AG04449 (cell line): ENCODE measurements around the gene VN1R5.
"Not testable (repeated sequence)": the region's sequence is repeated elsewhere in the genome, so short reads cannot be mapped to it uniquely, and the experiment has no call there.

ENCODE experiments used
- CTCF ChIA-PET: fragments of 350-600 bp; formaldehyde crosslinking; extraction: SDS; loops from one replicate; lab custom pipeline; 2021; ENCODE audit warnings: antibody characterized with exemption; lab: Yijun Ruan, JAX
- POLR2A ChIA-PET: fragments of 400-600, 350-600 bp; formaldehyde crosslinking; extraction: SDS; loops from one replicate; lab custom pipeline; 2020; ENCODE audit warnings: antibody characterized with exemption, inconsistent platforms; lab: Yijun Ruan, JAX
- DNase-seq: peaks from one replicate; pipeline ENCODE4 v3.0.0-alpha.2; 2010; ENCODE audit warnings: low read depth, low spot score
- H3K4me3 ChIP-seq: 2 replicates; pipeline ENCODE4 v1.5.1; 2011; ENCODE audit warnings: low read depth, mild to moderate bottlenecking, control low read depth, low read length
- CTCF ChIP-seq: IDR thresholded peaks from one replicate; pipeline ENCODE4 v1.5.1; 2011; ENCODE audit warnings: mild to moderate bottlenecking, moderate library complexity, low read length, control low read depth, inconsistent platforms; ENCODE audit not compliant: insufficient read depth; ENCODE audit errors: missing control alignments

Gene VN1R5

DNA sequence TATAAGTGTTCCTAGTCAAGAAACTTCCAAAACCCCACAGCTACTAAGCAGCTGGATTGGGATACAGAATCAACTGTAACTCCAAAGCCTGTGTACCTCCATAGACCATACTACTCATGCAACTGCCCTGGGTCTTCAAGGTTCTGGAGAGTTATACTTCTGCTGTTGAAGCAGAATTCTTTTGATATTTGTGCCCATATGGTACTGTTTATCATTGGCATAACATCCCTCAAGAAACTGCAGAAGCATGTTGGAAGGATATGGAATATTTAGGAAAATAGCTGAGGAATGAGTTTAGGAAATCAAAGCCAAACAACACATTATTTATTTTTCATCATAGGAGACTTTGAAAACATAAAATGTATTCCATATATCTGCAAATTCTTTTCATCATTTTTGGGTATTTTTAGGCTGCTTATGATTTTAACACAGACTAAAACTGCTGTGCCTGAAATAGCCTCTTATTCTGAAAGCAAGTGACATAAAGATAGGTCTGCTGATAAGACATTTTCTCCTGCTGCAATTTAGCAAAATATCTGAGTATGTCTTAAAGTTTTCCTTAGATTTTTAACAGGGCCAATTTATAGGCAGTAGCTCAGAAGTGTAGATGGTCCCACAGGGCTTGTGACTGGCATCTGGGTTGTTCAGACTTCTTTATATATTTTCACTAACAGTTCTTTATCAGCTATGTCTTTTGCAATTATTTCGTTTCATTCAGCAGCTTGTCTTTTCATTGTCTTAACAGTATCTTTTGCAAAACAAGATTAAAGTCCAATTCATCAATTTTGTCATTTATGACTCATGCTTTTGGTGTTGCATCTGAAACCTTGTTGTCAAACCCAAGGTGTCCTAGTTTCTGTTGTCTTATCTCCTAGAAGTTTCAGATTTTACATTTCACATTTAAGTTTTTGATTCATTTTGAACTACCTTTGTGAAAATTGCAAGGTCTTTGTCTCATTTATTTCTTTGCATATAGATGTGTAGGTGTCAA, 43.0 kb upstream of the VN1R5 start:
- no peak for DNase-seq
- no peak overlapping the region for H3K4me3 ChIP-seq
- CTCF ChIA-PET: no interaction called here
- POLR2A ChIA-PET: no interaction called here
- TF ChIP-seq CTCF: no peak

DNA sequence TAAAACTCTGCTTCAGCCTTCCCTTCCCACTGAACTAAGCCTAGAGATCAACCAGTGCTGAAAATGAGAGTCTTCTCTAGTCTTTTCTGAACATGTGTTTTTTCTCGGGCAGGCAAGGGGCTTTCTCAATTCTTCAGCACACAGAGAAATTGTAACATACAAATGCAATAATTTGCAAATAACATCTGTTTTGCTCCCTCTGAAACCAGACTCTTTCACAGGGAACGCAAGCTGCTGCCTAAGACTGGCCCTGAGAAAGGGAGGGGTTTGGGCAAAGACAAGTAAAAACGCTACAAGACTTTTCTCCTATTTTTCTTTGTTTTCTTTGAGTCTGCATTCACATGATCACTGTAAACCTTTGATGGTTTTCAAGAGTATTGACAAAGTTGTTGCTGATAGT, 39.6 kb upstream of the VN1R5 start:
- CTCF ChIA-PET: no interaction called here
- POLR2A ChIA-PET: no interaction called here

GRCh38 chr1:247218121-247218651, 37.7 kb upstream of the VN1R5 start:
- no peak for DNase-seq
- ChIA-PET POLR2A (no interaction called here), CTCF (no interaction called here)
- TF ChIP-seq CTCF: no peak
- no peak overlapping the region for H3K4me3 ChIP-seq

More for the DNA sequence above, 39.6 kb upstream of the VN1R5 start:
- no peak overlapping the region for H3K4me3 ChIP-seq
- no peak for DNase-seq
- TF ChIP-seq CTCF: no peak

DNA sequence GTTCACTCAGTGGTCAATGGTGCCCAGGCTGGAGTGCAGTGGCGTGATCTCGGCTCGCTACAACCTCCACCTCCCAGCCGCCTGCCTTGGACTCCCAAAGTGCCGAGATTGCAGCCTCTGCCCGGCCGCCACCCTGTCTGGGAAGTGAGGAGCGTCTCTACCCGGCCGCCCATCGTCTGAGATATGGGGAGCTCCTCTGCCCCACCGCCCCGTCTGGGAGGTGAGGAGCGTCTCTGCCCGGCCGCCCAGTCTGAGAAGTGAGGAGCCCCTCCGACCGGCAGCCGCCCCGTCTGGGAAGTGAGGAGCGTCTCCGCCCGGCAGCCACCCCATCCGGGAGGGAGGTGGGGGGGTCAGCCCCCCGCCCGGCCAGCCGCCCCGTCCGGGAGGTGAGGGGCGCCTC, 35.6 kb upstream of the VN1R5 start:
- DNase-seq, POLR2A ChIA-PET, H3K4me3 ChIP-seq, CTCF ChIA-PET: not testable (repeated sequence)

DNA sequence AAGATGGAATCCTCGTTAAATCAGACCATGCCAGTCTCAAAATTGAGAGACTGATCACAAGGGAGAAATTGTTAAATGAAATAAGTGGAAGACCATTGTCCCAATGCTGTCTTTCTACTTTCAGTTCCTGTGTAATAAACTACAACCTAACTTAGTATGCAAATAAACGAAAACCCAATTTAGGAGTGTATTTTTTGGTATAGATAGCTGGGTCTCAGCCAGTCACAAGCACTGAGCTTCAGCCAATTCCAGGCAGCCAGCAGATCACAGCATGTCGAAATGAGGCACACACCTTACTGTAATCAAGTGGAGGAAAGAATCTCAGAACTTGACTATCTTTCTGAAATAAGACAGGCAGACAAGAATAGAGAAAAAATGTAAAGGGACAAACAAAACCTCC, 33.0 kb upstream of the VN1R5 start:
- TF ChIP-seq CTCF: no peak
- DNase-seq: no peak
- POLR2A ChIA-PET: no interaction called here
- CTCF ChIA-PET: no interaction called here
- no peak overlapping the region for H3K4me3 ChIP-seq

DNA sequence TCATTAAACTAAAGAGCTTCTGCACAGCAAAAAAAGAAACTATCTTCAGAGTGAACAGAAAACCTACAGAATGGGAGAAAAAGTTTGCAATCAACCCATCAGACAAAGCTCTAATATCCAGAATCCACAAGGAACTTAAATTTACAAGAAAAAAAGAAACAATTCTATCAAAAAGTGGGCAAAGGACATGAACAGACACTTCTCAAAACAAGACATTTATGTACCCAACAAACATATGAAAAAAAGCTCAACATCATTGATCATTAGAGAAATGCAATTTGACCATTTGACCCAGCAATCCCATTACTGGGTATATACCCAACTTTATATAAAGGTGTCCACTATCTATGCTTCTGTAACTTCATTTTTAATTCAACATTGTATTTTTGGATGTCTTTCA, 31.1 kb upstream of the VN1R5 start:
- POLR2A ChIA-PET: no interaction called here
- no peak for DNase-seq
- no peak for TF ChIP-seq CTCF
- no peak overlapping the region for H3K4me3 ChIP-seq
- CTCF ChIA-PET: no interaction called here
